H1 (cell line): ENCODE measurements around the gene NR2F1-AS1. TPM values are rescaled to one million over a fixed set of nuclear protein-coding genes. Genes with fewer than 3 reads are reported as not detected.

ENCODE experiments used
- CTBP2 ChIP-seq: IDR thresholded peaks from 2 replicates; pipeline ENCODE4 v1.7.0; 2011; ENCODE audit warnings: borderline replicate concordance, mild to moderate bottlenecking, moderate library complexity, mixed read lengths, low read length; ENCODE audit not compliant: insufficient read depth, insufficient read length
- FOSL1 ChIP-seq: IDR thresholded peaks from 2 replicates; pipeline ENCODE4 v1.6.1; 2011; ENCODE audit warnings: mild to moderate bottlenecking, low read depth, low read length, moderate library complexity; ENCODE audit not compliant: insufficient read depth
- KDM1A ChIP-seq: fragments of 200-600, 300-600 bp; sonication (generic); IDR thresholded peaks from 2 replicates; pipeline ENCODE4 v1.7.1; 2016; ENCODE audit warnings: mild to moderate bottlenecking, low read length, borderline replicate concordance
- MAFK ChIP-seq: IDR thresholded peaks from 2 replicates; pipeline ENCODE4 v1.6.1; 2012; ENCODE audit warnings: low read depth, mild to moderate bottlenecking, improper control_type of control experiment, low read length
- NANOG ChIP-seq: IDR thresholded peaks from 2 replicates; pipeline ENCODE4 v1.6.1; 2011; ENCODE audit warnings: low read length, low read depth, mild to moderate bottlenecking, inconsistent platforms; ENCODE audit not compliant: insufficient read depth, poor library complexity, severe bottlenecking
- TCF12 ChIP-seq: IDR thresholded peaks from 2 replicates; pipeline ENCODE4 v1.6.1; 2011; ENCODE audit warnings: low read depth, mild to moderate bottlenecking, low read length
- polyA plus RNA-seq, 7 experiments: library from polyadenylated mRNA; depleted of rRNA in 3 of 7; stranded (reverse) in 5 of 7; unstranded in 2 of 7; fragments of >200 nt in 5 of 7; fragments of 200-250 nt in 2 of 7; gene quantifications; 1 replicate in 5 of 7; 2 replicates in 1 of 7; 4 replicates in 1 of 7; pipeline versions ENCODE4 v1.2.1 to v1.2.3, GENCODE V29; 2011 to 2013; ENCODE audit warnings: missing spikeins in 2 of 7, mixed read lengths in 2 of 7
- total RNA-seq: library from RNA; stranded (reverse); fragmentation: NEBNext Ultra II Directional; extraction: Animal tissue kit (Norgen Biotek cat#: 25700); gene quantifications from 2 replicates; pipeline ENCODE4 v1.2.1, GENCODE V29; 2021

NR2F1-AS1 gene
- total and polyA plus RNA-seq, 2 of the 8 experiments (the other 6 are each of a cell fraction or from before 2014, with no cell fraction given): 1.6 to 5.6 TPM

DNA sequence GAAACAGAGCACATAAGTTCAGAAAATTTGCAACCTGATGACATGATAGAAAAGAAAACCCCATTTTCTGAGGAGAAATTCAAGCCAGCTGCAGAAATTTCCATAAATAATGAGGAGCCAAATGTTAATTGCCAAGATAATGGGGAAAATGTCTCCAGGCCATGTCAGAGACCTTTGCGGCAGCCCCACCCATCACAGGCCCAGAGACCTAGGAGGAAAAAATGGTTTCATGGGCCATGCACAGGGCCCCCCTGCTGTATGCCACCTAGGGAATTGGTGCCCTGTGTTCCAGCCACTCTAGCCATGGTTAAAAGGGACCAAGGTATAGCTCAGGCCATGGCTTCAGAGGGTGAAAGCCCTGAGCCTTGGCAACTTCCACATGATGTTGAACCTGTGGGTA, 118.1 kb downstream of the NR2F1-AS1 start (continued):
- TF ChIP-seq KDM1A: no peak
- no peak for TF ChIP-seq TCF12
- no peak for TF ChIP-seq NANOG
- TF ChIP-seq CTBP2: no peak
- no peak for TF ChIP-seq MAFK
- TF ChIP-seq FOSL1: no peak
